Upper lobe of right lung (tissue), 1 donor: Measurements from ENCODE around the gene DAZAP2. TPM values are rescaled to one million over a fixed set of nuclear protein-coding genes. Genes with fewer than 3 reads are reported as not detected.
"Not testable (repeated sequence)": the region's sequence is repeated elsewhere in the genome, so short reads cannot be mapped to it uniquely, and the experiment has no call there.

ENCODE experiments used
- ATAC-seq: fragments of 200-7000 bp; cut with Tn5 transposase; one replicate; pipeline ENCODE4 v1.9.1; 2020; ENCODE audit warnings: mild to moderate bottlenecking, moderate library complexity
- DNase-seq: peaks from one replicate; pipeline ENCODE4 v3.0.0-alpha.2; 2020
- H3K27ac ChIP-seq: fragments of 200-600 bp; one replicate; pipeline ENCODE4 v1.8.0; 2022
- H3K27me3 ChIP-seq: fragments of 200-600 bp; one replicate; pipeline ENCODE4 v1.8.0; 2022; ENCODE audit warnings: mild to moderate bottlenecking
- H3K36me3 ChIP-seq: fragments of 200-600 bp; one replicate; pipeline ENCODE4 v1.8.0; 2022
- H3K4me1 ChIP-seq: fragments of 200-600 bp; one replicate; pipeline ENCODE4 v1.8.0; 2022
- H3K4me3 ChIP-seq: fragments of 200-600 bp; one replicate; pipeline ENCODE4 v1.8.0; 2022; ENCODE audit warnings: mild to moderate bottlenecking
- H3K9me3 ChIP-seq: fragments of 200-600 bp; one replicate; pipeline ENCODE4 v1.8.0; 2022
- intact Hi-C: fragments of 100-400 bp; cut with DNase I; formaldehyde crosslinking; loops from one replicate; pipeline ENCODE4 v1.11.0; 2022
- total RNA-seq: library from RNA; stranded (reverse); fragmentation: NEBNext Ultra II Directional; extraction: Animal tissue kit (Norgen Biotek cat#: 25700); gene quantifications from one replicate; pipeline ENCODE4 v1.2.1, GENCODE V29; 2021
- TF ChIP-seq, protein P1 (sequence below): fragments of 200-600 bp; IDR thresholded peaks from one replicate; pipeline ENCODE4 v1.8.0; 2022; ENCODE audit warnings: antibody characterized with exemption
- donor health status: DM: no; HTN: yes; CAD: no; lungs with severe emphysema.

The DAZAP2 gene
- total RNA-seq, 1 donor from 2014 or later, result 244 TPM

DNA sequence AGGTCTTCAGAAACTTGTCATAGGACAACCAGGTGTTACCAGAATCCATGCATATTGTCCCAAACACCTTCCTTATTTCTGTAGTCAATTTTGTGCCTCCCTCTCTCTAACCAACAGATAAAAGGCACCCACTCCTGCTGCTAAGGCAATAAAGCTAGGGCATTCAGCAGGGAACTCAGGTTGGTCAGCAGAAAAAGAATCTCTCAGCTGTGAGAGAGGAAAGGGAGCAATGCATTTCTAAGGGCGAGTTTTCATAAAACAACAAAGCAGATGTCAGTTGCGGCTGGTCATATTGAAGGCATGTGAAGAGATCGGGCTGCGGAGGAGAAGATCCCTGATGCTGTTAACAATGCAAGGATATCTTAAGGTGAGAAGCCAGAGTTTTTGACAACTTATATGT is 13.4 kb upstream of the DAZAP2 start:
- H3K9me3 ChIP-seq, result no peaks in the 10 kb centered on the region
- no peaks in the 10 kb centered on the region for H3K36me3 ChIP-seq
- no peaks in the 10 kb centered on the region for H3K4me1 ChIP-seq
- ATAC-seq (no peak), DNase-seq (no peak)
- TF ChIP-seq, protein P1, sequence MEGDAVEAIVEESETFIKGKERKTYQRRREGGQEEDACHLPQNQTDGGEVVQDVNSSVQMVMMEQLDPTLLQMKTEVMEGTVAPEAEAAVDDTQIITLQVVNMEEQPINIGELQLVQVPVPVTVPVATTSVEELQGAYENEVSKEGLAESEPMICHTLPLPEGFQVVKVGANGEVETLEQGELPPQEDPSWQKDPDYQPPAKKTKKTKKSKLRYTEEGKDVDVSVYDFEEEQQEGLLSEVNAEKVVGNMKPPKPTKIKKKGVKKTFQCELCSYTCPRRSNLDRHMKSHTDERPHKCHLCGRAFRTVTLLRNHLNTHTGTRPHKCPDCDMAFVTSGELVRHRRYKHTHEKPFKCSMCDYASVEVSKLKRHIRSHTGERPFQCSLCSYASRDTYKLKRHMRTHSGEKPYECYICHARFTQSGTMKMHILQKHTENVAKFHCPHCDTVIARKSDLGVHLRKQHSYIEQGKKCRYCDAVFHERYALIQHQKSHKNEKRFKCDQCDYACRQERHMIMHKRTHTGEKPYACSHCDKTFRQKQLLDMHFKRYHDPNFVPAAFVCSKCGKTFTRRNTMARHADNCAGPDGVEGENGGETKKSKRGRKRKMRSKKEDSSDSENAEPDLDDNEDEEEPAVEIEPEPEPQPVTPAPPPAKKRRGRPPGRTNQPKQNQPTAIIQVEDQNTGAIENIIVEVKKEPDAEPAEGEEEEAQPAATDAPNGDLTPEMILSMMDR, result no peak
- intact Hi-C loops, result no loop called here
- H3K27me3 ChIP-seq, result no peaks in the 10 kb centered on the region
- no peak overlapping the region for H3K4me3 ChIP-seq
- no peak overlapping the region for H3K27ac ChIP-seq

DNA sequence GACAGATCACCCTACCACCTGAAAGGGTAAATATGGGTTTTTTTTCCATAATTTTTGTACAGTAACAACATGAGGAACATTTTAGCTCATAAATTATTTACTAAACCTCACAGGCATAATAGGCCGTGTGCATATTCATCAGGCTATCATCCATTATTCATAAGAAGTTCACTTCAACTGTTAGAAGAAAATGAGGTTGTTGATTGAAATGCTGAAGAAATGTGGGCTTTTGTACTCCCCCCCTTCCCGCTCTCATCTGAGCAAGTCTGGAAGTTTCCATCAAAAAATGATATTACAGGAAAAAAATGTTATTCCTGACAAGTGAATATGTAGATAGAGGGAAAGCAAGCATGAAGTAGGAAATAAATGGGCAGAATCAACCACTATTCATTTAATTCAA is 12.9 kb upstream of the DAZAP2 start:
- Histone ChIP-seq H3K36me3 (no peaks in the 10 kb centered on the region), H3K27me3 (no peaks in the 10 kb centered on the region), H3K4me3 (no peak overlapping the region), H3K27ac (no peak overlapping the region), H3K4me1 (no peaks in the 10 kb centered on the region), H3K9me3 (no peaks in the 10 kb centered on the region)
- TF ChIP-seq, protein P1, result no peak
- intact Hi-C loops, result no loop called here
- no peak for ATAC-seq
- DNase-seq, result no peak

DNA sequence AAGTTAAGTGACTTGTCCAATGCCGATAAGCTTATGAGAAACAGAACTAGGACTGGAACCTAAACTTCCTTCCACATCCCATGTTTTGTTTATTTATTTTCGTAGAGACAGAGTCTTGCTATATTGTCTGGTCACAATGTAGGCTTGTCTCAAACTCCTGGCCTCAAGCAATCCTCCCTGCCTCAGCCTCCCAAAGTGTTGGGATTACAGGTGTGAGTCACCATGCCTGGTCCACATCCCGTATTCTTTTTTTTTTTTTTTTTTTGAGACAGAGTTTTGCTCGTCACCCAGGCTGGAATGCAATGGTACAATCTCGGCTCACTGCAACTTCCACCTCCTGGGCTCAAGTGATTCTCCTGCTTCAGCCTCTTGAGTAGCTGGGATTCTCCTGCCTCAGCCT is 11.5 kb upstream of the DAZAP2 start:
- DNase-seq, H3K4me1 ChIP-seq, H3K27ac ChIP-seq, H3K4me3 ChIP-seq, H3K9me3 ChIP-seq, intact Hi-C loops, H3K27me3 ChIP-seq, H3K36me3 ChIP-seq, ATAC-seq: not testable (repeated sequence)

DNA sequence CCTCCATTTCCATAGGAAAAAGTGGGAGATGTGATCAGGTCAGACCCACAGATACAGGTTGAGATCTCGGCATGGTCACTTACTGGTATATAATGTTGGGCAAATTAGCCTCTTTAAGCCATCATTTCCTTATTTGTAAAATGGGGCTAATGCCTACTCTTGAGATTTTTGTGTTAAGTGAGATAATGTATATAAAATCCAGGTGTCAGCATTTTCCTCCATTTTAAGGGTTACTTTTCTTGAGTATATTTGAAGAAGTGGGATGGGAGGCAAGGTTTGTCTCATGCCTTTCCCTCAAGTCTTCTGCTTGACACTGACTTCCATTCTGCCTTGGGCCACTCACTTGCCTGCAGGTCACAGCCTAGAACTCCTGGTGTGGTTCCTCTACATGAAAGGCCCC is 10.7 kb upstream of the DAZAP2 start:
- ATAC-seq, result no peak
- H3K27ac ChIP-seq, result no peak overlapping the region
- no peaks in the 10 kb centered on the region for H3K9me3 ChIP-seq
- intact Hi-C loops, result no loop called here
- H3K36me3 ChIP-seq, result no peaks in the 10 kb centered on the region
- H3K4me1 ChIP-seq, result no peaks in the 10 kb centered on the region
- H3K4me3 ChIP-seq, result no peak overlapping the region
- TF ChIP-seq, protein P1, result no peak
- H3K27me3 ChIP-seq, result no peaks in the 10 kb centered on the region
- no peak for DNase-seq

DNA sequence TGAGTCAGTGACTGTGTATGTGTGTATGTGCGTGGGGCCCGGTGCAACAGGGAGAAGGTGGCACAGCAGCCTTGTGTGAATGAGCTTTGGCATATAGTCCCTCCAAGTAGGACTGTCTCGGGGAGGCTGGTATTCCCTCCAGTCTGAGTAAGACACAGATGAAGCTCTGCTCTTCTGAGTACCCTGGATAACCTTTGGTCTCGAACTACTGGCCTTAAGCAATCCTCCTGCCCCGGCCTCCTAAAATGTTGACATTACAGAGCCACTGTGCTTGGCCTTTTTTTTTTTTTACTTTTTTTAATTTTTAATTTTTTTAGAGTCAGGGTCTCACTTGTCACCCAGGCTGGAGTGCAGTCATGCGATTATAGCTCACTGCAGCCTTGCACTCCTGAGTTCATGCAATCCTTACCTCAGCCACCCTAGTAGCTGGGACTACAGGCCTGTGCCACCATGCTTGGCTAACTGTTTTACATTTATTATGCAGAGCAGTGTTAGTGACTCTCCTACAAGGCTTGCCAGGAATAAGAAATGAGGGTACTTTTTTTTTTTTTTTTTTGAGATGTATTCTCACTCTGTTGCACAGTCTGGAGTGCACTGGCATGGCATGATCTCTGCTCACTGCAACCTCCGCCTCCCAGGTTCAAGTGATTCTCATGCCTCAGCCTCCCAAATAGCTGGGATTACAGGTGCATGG is 9.4 kb upstream of the DAZAP2 start:
- DNase-seq (no peak), ATAC-seq (no peak)
- Histone ChIP-seq H3K9me3 (no peaks in the 10 kb centered on the region), H3K4me1 (no peaks in the 10 kb centered on the region), H3K36me3 (no peaks in the 10 kb centered on the region), H3K4me3 (no peak overlapping the region), H3K27me3 (no peaks in the 10 kb centered on the region), H3K27ac (no peak overlapping the region)
- TF ChIP-seq, protein P1, result no peak
- intact Hi-C loops, result no loop called here

DNA sequence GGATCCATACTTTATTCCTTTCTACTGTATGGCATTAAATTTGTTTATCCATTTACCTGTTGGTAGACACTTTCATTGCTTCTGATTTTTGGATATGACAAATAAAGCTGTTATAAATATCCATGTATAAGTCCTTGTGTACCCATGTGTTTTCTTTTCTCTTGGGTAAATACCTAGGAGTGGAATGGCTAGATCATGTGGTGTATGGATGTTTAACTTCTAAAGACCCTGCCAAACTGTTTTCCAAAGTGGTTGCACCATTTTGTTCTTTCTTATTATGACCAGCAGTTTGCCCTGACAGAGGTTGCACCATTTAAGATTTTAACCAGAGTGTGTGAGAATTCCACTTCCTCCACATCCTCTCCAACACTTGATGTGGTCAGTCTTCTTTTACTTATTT is 6.0 kb upstream of the DAZAP2 start:
- ATAC-seq, result no peak

More for the DNA sequence above, 6.0 kb upstream of the DAZAP2 start:
- Histone ChIP-seq H3K4me3 (no peak overlapping the region), H3K36me3 (no peaks in the 10 kb centered on the region), H3K9me3 (no peaks in the 10 kb centered on the region), H3K4me1 (no peaks in the 10 kb centered on the region), H3K27ac (no peak overlapping the region), H3K27me3 (no peaks in the 10 kb centered on the region)
- TF ChIP-seq, protein P1, result no peak
- DNase-seq, result no peak
- intact Hi-C loops, result no loop called here
